Measurements from ENCODE around the gene GDF15.
A peak's percentile ranks its signal among the peaks of the same experiment; 100 is the strongest.

Gene GDF15

GRCh38 chr19:18419699-18420460 lies 33.9 kb downstream of the GDF15 start:
- DNase-seq: peak; percentile 48

GRCh38 chr19:18420930-18421329 lies 35.0 kb downstream of the GDF15 start:
- DNase-seq: no peak

GRCh38 chr19:18421371-18421959 lies 35.5 kb downstream of the GDF15 start:
- DNase-seq: no peak

- no peak for DNase-seq
These were observed 36.7 kb downstream of the GDF15 start for GRCh38 chr19:18422530-18423191.

GRCh38 chr19:18423258-18424020 lies 37.5 kb downstream of the GDF15 start:
- no peak for DNase-seq

GRCh38 chr19:18424122-18424889 lies 38.3 kb downstream of the GDF15 start:
- DNase-seq: no peak

GRCh38 chr19:18424890-18425514 lies 39.0 kb downstream of the GDF15 start:
- no peak for DNase-seq

GRCh38 chr19:18425515-18426415 lies 39.8 kb downstream of the GDF15 start:
- DNase-seq: no peak

GRCh38 chr19:18426416-18426767 lies 40.4 kb downstream of the GDF15 start:
- no peak for DNase-seq

GRCh38 chr19:18427080-18427742 lies 41.3 kb downstream of the GDF15 start:
- DNase-seq: no peak

- DNase-seq: no peak
These were observed 41.8 kb downstream of the GDF15 start for GRCh38 chr19:18427743-18428113.

- no peak for DNase-seq
These were observed 42.3 kb downstream of the GDF15 start for GRCh38 chr19:18428173-18428786.

- DNase-seq: peak; percentile 90
These were observed 43.1 kb downstream of the GDF15 start for GRCh38 chr19:18428787-18429674.

GRCh38 chr19:18429717-18430416 lies 43.9 kb downstream of the GDF15 start:
- DNase-seq: no peak

- DNase-seq: no peak
These were observed 44.6 kb downstream of the GDF15 start for GRCh38 chr19:18430417-18431144.

GRCh38 chr19:18431351-18432197 lies 45.6 kb downstream of the GDF15 start:
- DNase-seq: no peak
